MM.1S (cell line): ENCODE measurements around the gene PSMD1.
"Not testable (repeated sequence)": the region's sequence is repeated elsewhere in the genome, so short reads cannot be mapped to it uniquely, and the experiment has no call there.

ENCODE experiments used
- DNase-seq: peaks from one replicate; pipeline ENCODE4 v3.0.0-alpha.2; 2015
- H2AFZ ChIP-seq: fragments of 300-600 bp; sonication (generic); 2 replicates; pipeline ENCODE4 v1.6.0; 2016; ENCODE audit warnings: antibody characterized with exemption, low read length
- H3F3A ChIP-seq: fragments of 300-600 bp; sonication (generic); 2 replicates; pipeline ENCODE4 v1.6.1; 2016; ENCODE audit warnings: mild to moderate bottlenecking, antibody characterized with exemption, low read length, moderate library complexity, mixed read lengths; ENCODE audit not compliant: insufficient read depth
- H3K27ac ChIP-seq: fragments of 300-600 bp; sonication (generic); 2 replicates; pipeline ENCODE4 v1.5.1; 2016; ENCODE audit warnings: mild to moderate bottlenecking, low read length
- H3K27me3 ChIP-seq: fragments of 300-600 bp; sonication (generic); replicated peaks from 2 replicates; pipeline ENCODE4 v1.6.0; 2016; ENCODE audit warnings: low read length; ENCODE audit not compliant: insufficient read depth
- H3K36me3 ChIP-seq: fragments of 300-600 bp; sonication (generic); replicated peaks from 2 replicates; pipeline ENCODE4 v1.6.1; 2016; ENCODE audit warnings: mild to moderate bottlenecking, low read length, mixed read lengths; ENCODE audit not compliant: insufficient read depth
- H3K4me1 ChIP-seq: fragments of 300-600 bp; sonication (generic); 2 replicates; pipeline ENCODE4 v1.6.1; 2016; ENCODE audit warnings: low read length, mixed read lengths
- H3K4me2 ChIP-seq: fragments of 300-600 bp; sonication (generic); 2 replicates; pipeline ENCODE4 v1.6.0; 2016; ENCODE audit warnings: low read depth, low read length
- H3K4me3 ChIP-seq: fragments of 300-600 bp; sonication (generic); 2 replicates; pipeline ENCODE4 v1.5.1; 2016; ENCODE audit warnings: low read length, mixed read lengths
- H3K79me2 ChIP-seq: fragments of 300-600 bp; sonication (generic); 2 replicates; pipeline ENCODE4 v1.6.1; 2016; ENCODE audit warnings: mixed run types, low read length, mixed read lengths
- H3K9ac ChIP-seq: fragments of 300-600 bp; sonication (generic); 2 replicates; pipeline ENCODE4 v1.6.1; 2016; ENCODE audit warnings: low read length, mixed read lengths
- H3K9me2 ChIP-seq: fragments of 300-600 bp; sonication (generic); replicated peaks from 2 replicates; pipeline ENCODE4 v1.6.1; 2016; ENCODE audit warnings: mild to moderate bottlenecking, low read length, mixed read lengths; ENCODE audit not compliant: insufficient read depth
- H3K9me3 ChIP-seq: fragments of 300-600 bp; sonication (generic); replicated peaks from 2 replicates; pipeline ENCODE4 v1.6.1; 2016; ENCODE audit warnings: mild to moderate bottlenecking, low read length, mixed read lengths; ENCODE audit not compliant: insufficient read depth
- H4K20me1 ChIP-seq: fragments of 300-600 bp; sonication (generic); 2 replicates; pipeline ENCODE4 v1.6.1; 2016; ENCODE audit warnings: mild to moderate bottlenecking, low read length, moderate library complexity, mixed read lengths; ENCODE audit not compliant: insufficient read depth
- CTCF ChIP-seq: fragments of 300-600 bp; sonication (generic); IDR thresholded peaks from 2 replicates; pipeline ENCODE4 v1.5.1; 2016; ENCODE audit warnings: antibody characterized with exemption, low read length, mixed read lengths
- EZH2 ChIP-seq: fragments of 300-600 bp; sonication (generic); optimal IDR thresholded peaks from 2 replicates; pipeline ENCODE3; 2017; ENCODE audit warnings: low read depth, mild to moderate bottlenecking, antibody characterized with exemption, low read length, mixed read lengths
- EZH2phosphoT487 ChIP-seq: fragments of 300-600 bp; sonication (generic); IDR thresholded peaks from 2 replicates; pipeline ENCODE4 v1.6.1; 2018; ENCODE audit warnings: antibody characterized with exemption, low read length

Gene PSMD1

GRCh38 chr2:231191896-231192872, 135.5 kb downstream of the PSMD1 start:
- TF ChIP-seq EZH2 (no peak), CTCF (0 out of 2 replicates have a peak, but pooled peaks have one; percentile 7), EZH2phosphoT487 (no peak)
- H3K27ac ChIP-seq: no peak overlapping the region
- no peaks in the 10 kb centered on the region for H3K79me2 ChIP-seq
- no peak overlapping the region for H3K4me2 ChIP-seq
- H4K20me1 ChIP-seq: no peaks in the 10 kb centered on the region
- no peaks in the 10 kb centered on the region for H3K36me3 ChIP-seq
- no peak overlapping the region for H2AFZ ChIP-seq
- no peaks in the 10 kb centered on the region for H3K4me1 ChIP-seq
- H3K4me3 ChIP-seq: no peak overlapping the region
- 0 out of 2 replicates have a peak, but pooled peaks cover 3% of the 10 kb centered on the region for H3K27me3 ChIP-seq
- H3K9ac ChIP-seq: no peak overlapping the region
- no peak for DNase-seq
- no peaks in the 10 kb centered on the region for H3K9me2 ChIP-seq
- H3F3A ChIP-seq: no peaks in the 10 kb centered on the region
- no peaks in the 10 kb centered on the region for H3K9me3 ChIP-seq

DNA sequence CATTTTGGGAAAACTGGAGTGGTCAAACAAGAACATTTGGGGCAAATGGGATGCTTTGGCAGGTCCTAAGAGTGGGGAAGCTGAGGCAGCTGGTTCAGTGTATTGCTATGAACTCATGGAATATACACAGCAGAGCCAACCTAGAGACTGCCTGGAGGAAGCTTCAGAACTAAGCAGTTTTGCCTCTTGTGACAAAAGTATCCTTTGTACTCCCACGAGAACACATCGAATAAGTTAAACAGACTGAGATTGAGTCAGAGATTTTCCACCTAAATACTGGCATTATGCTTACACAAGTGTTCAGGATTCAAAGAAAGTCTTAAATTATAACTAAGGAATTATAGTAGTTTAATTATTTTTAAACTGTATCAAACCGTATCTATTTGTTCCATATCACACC, 136.5 kb downstream of the PSMD1 start:
- Histone ChIP-seq H4K20me1 (no peaks in the 10 kb centered on the region), H3K9me3 (no peaks in the 10 kb centered on the region), H3K4me2 (no peak overlapping the region), H3K27me3 (0 out of 2 replicates have a peak, but pooled peaks cover 3% of the 10 kb centered on the region), H3K9ac (no peak overlapping the region), H3K9me2 (no peaks in the 10 kb centered on the region), H3F3A (no peaks in the 10 kb centered on the region), H3K4me1 (no peaks in the 10 kb centered on the region; the same call in 1 of the 2 replicates), H2AFZ (no peak overlapping the region), H3K36me3 (no peaks in the 10 kb centered on the region), H3K4me3 (no peak overlapping the region), H3K79me2 (no peaks in the 10 kb centered on the region), H3K27ac (no peak overlapping the region)
- TF ChIP-seq EZH2phosphoT487 (no peak), CTCF (no peak), EZH2 (no peak)
- DNase-seq: no peak

- no peaks in the 10 kb centered on the region; the same call in 1 of the 2 replicates for H3K4me1 ChIP-seq
- H3K9ac ChIP-seq: no peak overlapping the region
- no peak for TF ChIP-seq CTCF
- TF ChIP-seq EZH2phosphoT487: no peak
- TF ChIP-seq EZH2: no peak
- no peak overlapping the region for H3K4me3 ChIP-seq
- H2AFZ ChIP-seq: no peak overlapping the region
- H3K36me3 ChIP-seq: no peaks in the 10 kb centered on the region
- H3K9me2 ChIP-seq: no peaks in the 10 kb centered on the region
- H3K27ac ChIP-seq: no peak overlapping the region
- 0 out of 2 replicates have a peak, but pooled peaks cover 3% of the 10 kb centered on the region for H3K27me3 ChIP-seq
- H3K9me3 ChIP-seq: no peaks in the 10 kb centered on the region
- no peak for DNase-seq
- H4K20me1 ChIP-seq: no peaks in the 10 kb centered on the region
- H3F3A ChIP-seq: no peaks in the 10 kb centered on the region
- H3K4me2 ChIP-seq: no peak overlapping the region
- no peaks in the 10 kb centered on the region for H3K79me2 ChIP-seq
Observed at GRCh38 chr2:231196592-231196991, 139.9 kb downstream of the PSMD1 start.

DNA sequence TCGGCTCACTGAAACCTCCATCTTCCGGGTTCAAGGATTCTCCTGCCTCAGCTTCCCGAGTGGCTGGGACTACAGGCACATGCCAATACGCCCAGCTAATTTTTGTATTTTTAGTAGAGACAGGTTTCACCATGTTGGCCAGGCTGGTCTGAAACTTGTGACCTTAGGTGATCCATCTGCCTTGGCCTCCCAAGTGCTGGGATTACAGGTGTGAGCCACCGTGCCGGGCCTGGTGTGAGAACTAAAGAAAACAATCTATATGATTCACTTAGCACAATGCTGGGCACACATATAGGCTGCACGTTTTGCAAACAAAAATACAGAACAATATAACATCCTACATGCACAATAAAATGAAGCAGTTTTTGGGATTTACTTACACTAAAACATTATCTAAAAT, 140.5 kb downstream of the PSMD1 start:
- H3K9me3 ChIP-seq, H3K9me2 ChIP-seq, H3K27ac ChIP-seq, H3K4me1 ChIP-seq, H3K36me3 ChIP-seq, H2AFZ ChIP-seq, H3K4me2 ChIP-seq, DNase-seq, H4K20me1 ChIP-seq, H3K27me3 ChIP-seq, H3K79me2 ChIP-seq, H3F3A ChIP-seq, H3K4me3 ChIP-seq, H3K9ac ChIP-seq: not testable (repeated sequence)
